ENCODE results near the gene GALNTL6.
"Not testable (repeated sequence)": the region's sequence is repeated elsewhere in the genome, so short reads cannot be mapped to it uniquely, and the experiment has no call there.

GALNTL6 gene

DNA sequence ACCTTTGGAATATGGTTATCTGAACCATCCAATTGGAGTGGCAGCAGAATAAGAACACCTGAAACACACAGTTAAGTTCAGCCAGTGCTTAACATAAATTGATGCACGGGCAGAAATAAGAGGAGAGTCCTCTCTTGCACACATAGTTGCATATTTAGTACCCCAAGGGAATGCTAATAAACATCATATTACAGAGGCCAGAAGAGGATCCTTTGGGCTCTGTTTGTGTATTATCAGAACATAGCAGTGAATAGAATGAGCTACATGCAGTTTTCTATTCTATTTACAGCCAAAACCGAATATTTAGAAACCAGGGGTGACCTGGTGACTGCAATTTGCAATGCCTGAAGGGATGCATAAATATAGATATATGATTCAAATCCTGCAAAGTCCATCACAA lies 1054.6 kb downstream of the GALNTL6 start:
- DNase-seq (ENCODE audit: low read depth): no peak

DNA sequence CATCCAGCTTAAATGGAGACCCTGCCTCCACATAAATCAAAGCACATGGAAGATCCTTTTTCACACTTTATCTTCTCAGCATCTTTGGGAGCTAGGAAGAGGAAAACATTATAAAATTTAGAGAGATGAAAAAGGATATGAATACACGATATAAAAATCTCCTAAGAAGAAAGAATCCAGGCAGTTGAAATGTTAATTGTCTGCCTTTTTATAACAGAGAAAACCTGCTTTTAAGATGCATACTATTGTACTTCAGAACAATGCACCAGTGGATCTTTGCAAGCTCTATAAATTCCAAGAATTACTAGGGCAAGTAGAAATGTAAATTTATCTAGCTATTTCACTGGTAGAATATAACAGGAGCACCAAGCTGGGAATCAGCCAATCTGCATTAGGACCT lies 1055.1 kb downstream of the GALNTL6 start:
- no peak for DNase-seq (ENCODE audit: low read depth)

DNA sequence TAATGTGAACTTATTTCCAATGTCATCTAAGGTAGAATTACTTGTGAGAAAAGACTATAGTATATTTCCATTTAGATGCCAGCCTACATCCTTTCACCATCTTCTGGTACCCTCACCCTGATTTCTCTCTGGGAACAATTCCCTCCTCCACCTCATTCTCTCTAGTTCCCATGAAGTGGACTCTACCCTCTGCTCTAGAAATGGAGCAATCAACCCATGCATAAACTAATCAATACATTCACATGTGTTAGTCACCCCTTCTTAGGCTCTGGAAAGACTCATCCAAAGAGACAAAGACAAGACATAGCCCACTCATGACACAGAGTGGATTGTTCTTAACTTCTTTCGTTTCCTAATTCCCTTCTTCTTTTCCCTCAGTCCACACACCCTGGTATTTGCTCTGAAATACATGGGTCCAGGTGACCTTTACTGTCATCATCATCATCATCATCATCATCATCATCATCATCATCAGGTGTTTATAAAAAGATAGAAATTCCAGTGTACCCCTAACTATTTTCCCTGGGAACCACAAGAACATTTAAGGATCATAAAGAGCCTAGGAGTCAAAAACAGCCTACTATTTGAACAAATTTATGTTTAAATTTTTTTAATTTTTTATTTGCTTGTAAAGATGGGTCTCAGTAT lies 1056.5 kb downstream of the GALNTL6 start:
- no peak for DNase-seq (ENCODE audit: low read depth)

DNA sequence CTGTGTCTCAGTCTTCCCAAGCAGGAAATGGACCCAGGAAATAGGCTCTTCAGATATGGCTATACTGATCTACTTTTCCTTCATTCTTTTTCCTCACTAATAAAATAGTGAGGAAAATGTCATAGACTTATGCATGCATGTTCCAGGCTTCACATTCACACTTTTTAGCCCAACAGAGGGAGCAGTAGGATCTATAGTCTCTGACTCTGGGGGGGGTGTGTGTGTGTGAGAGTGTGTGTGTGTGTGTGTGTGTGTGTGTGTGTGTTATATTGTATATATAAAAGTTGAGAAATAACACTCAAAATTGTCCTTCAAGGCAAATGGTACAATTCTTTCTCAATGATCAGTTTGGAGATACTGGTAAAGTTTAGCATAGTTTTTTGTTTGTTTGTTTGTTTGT lies 1058.2 kb downstream of the GALNTL6 start:
- no peak for DNase-seq (ENCODE audit: low read depth)

DNA sequence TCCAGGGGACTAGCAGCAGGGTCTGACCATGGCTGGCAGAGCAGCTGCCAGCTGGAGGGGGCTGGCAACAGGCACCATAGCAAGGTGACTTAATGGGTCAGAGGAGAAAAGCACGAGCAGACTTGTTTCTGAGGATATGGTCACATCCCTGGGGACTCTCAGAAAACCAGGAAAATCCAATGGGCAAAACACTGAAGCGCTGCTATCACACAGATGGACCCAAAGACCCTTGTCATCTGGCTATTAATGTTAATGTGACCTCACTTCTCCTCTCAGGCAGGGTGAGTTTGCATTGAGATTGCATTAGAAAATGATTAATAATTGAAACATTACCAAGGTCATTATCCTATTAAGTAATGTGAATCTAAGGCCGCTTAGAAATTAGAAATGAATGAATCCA lies 1061.7 kb downstream of the GALNTL6 start:
- no peak for DNase-seq (ENCODE audit: low read depth)

DNA sequence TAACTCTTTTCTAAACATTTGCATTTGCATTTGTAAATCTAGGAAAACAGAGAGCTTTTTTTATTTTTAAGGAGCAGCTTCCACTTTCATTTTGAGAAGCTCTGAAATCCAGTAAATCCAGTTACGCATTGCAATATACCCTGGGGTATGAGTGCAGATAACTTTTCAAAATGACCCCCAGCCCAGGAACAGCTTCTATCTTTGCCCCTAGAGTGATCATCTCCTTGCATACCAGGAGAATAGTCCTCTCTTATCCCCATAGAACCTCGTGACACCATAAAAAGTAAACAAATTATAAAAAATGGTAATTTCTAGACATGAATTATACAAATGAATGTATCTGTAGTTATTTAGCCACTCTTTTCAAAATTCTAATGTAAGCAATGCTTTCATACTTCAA lies 1063.2 kb downstream of the GALNTL6 start:
- DNase-seq (ENCODE audit: low read depth): no peak

DNA sequence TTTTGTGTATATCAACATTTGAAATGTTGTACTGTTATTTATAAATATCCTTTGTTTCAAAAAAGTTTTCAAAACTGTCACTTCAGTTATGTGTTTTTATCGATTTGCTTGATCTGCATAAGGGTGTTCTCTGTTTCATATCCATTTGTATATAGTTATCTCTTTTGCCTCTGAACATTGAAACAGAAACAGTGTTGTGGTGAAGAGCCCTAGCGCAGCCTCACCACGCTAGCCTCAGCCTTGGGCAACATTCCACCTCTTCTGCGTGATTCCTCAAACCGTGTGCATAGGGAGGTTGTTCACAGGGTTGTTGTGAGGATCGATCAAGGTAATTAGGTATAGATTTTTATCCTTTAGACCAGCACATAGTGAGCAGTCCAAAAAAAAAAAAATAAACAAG lies 1068.4 kb downstream of the GALNTL6 start:
- DNase-seq (ENCODE audit: low read depth): no peak

DNA sequence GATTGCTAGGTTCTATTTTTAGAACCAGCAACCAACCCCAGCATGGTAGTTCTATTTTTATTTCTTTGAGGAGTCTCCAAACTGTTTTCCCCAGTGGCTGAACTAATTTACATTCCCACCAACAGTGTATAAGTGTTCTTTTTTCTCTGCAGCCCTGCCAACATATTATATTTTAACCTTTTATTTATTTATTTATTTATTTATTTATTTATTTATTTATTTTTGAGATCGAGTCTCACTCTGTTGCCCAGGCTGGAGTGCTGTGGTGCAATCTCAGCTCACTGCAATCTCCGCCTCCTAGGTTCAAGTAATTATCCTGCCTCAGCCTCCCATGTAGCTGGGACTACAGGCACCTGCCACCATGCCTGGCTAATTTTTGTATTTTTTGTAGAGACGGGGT lies 1074.2 kb downstream of the GALNTL6 start:
- DNase-seq (ENCODE audit: low read depth): not testable (repeated sequence)

DNA sequence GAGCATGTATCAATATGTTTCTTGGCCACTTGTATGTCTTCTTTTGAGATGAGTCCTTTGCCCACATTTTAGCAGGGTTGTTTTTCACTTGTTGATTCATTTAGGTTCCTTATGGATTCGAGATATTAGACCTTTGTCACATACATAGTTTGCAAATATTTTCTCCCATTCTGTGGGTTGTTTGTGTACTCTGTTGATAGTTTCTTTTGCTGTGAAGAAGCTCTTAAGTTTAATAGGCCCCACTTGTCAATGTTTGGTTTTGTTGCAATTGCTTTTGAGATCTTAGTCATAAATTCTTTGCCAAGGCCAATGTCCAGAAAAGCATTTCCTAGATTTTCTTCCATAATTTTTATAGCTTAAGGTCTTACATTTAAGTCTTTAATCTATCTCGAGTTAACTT lies 1074.8 kb downstream of the GALNTL6 start:
- no peak for DNase-seq (ENCODE audit: low read depth)

DNA sequence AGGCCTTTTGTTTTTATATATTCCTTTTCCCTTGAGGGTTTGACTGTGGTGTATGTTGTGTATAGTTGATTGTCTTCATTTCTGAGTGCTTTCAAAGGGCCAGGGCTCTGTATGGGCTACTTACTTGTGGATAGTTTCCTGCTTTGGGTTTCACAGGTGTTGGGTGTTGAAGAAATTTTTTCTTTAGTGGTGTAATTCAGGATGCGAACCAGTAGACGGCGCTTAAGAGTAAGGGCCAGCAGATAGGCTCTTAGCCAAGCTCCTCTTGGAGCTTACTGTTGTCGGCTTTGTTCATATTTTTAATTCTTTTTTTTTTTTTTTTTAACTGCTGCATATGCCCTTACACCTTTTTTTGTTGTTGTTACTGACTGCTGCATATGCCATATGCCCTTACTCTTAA lies 1079.1 kb downstream of the GALNTL6 start:
- no peak for DNase-seq (ENCODE audit: low read depth)

DNA sequence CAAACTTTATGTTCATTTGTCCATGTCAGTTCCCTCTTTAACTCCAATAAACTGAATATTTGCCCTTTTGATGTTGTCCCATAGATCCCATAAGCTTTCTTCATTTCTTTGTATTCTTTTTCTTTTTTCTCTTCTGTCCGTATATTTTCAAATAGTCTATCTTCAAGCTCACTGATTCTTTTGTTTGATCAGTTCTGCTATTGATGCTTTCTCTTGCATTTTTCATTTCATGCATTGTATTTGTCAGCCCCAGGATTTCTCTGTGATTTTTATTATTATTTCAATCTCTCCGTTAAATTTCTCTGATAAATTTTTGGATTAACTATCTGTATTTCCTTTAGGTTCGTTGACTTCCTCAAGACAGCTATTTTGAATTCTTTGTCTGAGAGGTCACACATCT lies 1082.5 kb downstream of the GALNTL6 start:
- no peak for DNase-seq (ENCODE audit: low read depth)

DNA sequence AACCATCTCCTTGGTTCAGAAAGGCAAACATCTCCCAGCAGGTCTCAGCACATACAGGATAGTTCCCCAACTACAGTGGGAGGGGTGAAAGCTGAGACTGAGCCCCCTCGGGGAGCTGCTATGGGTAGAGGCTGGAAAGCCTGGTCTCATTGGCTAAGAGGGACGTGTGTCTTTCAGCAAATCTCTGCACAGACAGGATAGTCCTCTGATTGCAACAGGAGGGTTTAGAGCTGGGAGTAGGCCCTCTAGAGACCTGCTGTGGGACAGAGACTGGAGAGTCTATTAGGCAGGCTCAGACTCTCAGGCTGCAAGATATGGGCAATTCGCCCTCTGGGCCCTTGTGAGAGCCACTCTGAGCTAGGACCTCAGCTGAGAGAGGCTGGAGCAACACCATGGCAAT lies 1083.8 kb downstream of the GALNTL6 start:
- DNase-seq (ENCODE audit: low read depth): no peak

DNA sequence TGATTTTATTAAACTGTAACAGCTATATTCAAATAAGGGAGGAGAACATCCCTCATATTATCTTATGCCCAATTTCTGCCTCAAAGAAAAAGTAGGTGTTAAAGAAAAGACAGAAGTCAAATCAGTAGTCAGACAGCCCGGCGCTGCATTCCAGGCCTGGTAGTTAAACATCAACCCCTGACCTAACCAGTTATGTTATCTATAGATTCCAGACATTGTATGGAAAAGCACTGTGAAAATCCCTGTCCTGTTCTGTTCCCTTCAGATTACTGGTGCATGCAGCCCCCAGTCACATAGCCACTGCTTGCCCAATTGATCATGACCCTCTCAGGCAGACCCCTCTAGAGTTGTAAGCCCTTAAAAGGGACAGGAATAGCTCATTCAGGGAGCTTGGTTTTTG lies 1085.5 kb downstream of the GALNTL6 start:
- no peak for DNase-seq (ENCODE audit: low read depth)

DNA sequence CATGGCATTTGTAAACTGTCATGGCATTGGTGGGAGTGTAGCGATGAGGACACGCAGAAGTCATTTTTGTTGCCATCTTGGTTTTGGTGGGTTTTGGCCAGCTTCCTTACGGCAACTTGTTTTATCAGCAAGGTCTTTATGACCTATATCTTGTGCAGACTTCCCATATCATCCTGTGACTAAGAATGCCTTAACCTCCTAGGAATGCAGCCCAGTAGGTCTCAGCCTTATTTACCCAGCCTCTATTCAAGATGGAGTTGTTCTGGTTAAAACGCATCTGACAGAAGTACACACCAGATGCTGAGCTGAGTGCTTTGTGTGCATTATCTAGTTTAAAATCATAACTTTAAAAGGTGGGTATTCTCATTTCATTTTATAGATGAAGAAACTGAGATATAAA lies 1086.7 kb downstream of the GALNTL6 start:
- no peak for DNase-seq (ENCODE audit: low read depth)

DNA sequence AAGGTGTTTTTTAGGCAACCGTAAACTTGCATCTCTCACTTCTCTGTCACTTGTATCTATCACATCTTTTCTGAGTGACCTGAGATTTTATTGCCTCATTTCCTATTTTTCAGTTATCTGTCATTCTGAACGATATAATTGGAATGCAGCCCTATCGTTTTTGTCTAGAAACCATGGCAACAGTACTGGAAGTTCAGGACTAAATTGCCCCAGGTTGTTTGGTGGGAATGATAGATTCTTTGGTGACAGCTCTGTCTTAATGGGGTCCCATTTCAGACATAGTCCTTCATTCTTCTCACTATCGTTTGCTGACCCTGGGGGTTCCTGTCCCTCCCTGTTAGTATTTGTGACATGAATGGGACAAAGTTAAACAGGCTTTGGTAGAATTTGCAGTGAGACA lies 1087.7 kb downstream of the GALNTL6 start:
- no peak for DNase-seq (ENCODE audit: low read depth)

DNA sequence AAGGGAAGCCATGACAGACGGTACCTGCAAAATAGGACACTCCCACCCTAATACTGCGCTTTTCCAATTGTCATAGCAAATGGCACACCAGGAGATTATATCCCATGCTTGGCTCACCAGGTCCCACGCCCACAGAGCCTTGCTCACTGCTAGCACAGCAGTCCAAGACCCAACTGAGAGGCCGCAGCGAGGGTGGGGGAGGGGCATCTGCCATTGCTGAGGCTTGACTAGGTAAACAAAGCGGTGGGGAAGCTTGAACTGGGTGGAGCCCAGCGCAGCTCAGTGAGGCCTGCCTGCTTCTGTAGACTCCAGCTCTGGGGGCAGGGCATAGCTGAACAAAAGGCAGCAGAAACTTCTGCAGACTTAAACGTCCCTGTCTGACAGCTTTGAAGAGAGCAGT lies 1099.3 kb downstream of the GALNTL6 start:
- not testable (repeated sequence) for DNase-seq (ENCODE audit: low read depth)

DNA sequence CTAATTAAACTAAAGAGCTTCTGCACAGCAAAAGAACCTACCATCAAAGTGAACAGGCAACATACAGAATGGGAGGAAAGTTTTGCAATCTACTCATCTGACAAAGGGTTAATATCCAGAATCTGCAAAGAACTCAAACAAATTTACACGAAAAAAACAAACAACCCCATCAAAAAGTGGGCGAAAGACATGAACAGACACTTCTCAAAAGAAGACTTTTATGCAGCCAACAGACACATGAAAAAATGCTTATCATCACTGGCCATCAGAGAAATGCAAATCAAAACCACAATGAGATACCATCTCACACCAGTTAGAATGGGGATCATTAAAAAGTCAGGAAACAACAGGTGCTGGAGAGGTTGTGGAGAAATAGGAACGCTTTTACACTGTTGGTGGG lies 1104.2 kb downstream of the GALNTL6 start:
- DNase-seq (ENCODE audit: low read depth): not testable (repeated sequence)

DNA sequence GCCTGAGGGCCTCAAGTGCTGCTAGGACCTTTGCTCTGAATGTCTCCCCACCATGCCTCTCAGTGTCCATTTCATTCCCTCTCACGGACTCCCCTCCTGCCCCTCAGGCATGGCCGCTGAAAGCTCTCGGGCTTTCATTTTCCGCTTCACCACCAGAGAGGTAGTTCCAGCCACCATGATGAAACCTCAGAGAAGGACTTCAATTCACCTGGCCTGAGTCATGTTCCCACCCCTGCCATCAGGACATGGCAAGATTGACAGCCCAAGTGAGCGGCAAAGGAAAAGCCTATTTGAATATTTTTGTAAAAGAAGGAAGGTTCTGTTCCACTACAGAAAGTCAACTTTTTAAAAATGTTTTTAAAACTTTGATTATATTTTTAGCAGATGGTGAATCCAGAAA lies 1106.1 kb downstream of the GALNTL6 start:
- DNase-seq (ENCODE audit: low read depth): no peak

DNA sequence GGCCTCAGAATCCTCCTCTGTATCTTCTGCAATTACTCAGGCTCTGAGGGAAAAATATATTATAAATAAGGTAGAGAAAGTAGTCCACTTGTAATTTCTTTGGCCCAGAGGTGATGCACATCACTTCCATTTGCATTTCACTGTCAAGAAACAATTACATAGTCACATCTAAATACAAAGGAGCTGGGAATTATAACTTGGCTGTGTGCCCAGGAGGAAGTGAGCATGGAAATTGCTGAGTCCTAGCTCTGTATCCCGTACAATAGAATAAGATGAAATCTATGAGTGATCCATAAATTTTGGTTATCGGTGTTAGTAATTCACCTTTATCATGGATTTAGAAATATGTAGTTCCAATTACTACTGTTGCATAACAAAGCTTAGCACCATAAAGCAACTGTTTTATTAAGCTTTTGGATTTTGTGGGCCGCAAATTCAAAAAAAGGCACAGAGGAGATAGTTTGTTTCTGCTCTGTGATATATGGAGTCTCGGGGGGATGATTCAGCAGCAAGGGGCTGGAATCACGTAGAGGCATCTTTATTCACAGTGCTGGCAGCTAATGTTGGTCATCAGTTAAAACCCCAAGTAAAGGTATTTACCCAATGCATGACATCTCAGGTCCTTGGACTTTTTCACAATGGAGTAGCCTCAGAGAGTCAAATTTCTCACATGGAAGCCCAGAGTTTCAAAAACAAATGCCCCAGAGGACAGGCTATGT lies 1114.1 kb downstream of the GALNTL6 start:
- DNase-seq (ENCODE audit: low read depth): no peak

DNA sequence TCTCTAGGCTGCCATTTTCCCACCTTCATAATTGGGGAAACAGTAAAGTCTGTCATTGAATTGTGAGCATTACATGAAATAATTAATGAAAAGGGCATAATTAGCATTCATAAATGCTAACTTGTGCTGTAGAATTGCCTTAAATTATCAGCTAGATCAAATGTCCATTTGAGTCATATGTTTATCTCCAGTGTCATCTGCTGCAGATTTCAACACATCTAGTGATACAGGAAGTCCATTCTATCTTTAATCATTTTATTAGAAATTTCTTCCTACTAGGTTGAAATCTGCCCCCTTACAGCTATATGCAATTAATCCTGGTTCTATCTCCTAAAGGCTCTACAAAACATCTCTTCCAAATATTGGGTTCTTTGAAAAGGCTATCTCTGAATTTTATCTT lies 1115.1 kb downstream of the GALNTL6 start:
- no peak for DNase-seq (ENCODE audit: low read depth)

DNA sequence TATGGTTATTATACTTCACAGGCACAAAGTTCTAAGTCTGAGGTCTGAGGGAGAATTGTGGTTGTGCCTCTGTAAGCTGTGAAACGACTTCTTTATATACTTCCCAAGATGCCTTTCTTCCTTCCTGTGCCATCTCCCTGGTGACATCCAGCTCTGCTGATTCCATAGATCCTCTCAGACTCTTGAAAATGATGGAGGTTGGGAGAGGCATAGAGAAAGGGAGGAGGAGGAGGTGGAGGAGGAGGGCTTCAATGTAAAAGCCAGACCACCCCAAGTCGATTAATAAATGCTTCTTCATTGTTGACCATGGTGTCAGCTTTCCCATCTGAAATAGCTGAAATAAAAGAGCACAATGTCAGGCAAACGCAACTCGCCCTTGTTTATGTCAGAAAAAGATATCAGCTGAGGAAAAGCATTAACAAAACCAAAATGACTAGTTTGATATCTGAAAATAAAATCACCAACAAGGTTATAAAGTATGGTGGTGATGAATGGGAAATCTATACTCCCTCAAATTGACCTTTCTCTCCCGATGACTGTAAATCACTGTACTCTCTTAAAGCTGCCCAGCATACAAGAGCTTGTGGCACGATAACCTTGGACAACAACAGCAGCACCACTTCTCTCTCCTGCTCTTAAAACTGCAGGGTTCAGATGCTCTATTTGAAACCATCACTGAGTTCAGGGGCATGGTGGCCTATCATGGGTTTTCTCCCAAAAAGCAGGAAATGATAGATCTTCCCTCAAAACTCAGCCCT lies 1125.0 kb downstream of the GALNTL6 start:
- DNase-seq (ENCODE audit: low read depth): no peak

DNA sequence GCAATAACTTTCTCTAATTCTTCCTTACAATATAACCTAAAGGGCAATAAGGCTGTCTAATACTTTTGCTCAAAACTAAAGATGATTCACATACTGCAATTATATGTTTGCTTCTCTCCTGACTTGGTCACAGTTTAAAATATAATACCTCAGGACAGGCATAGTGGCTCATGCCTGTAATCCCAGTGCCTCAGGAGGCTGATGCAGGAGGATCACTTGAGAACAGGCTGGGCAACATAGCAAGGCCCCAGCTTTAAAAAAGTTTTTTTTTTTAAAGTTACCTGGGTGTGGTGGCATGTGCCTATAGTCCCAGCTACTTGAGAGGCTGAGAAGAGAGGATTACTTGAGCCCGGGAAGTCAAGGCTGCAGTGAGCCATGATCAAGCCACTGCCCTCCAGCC lies 1125.7 kb downstream of the GALNTL6 start:
- DNase-seq (ENCODE audit: low read depth): no peak

DNA sequence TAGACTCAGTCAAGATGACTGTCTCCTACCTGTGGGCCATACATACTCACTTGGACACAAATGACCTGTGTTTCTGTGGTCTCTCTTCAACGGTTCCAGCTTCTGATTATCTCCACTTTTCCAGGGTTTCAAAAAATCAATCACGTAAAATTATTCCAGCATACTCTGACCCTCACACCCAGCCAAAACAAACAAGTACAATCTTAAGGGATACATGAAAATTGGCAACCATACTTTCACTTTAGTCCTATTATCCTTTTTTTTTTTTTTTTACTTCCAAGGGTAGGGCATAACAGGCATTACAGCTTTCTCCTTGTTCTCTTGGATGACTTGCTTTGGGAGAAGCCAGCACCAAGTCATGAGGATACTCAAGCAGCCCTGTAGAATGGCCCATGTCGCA lies 1129.6 kb downstream of the GALNTL6 start:
- DNase-seq (ENCODE audit: low read depth): no peak
